Islet of Langerhans (tissue), 1 donor: ENCODE results near the gene LRIT3.

Experiments used
- FAIRE-seq: peaks from one replicate; lab custom pipeline; 2011; peaks lifted over from hg19 to GRCh38; lab: Jason Lieb, UNC

Gene LRIT3

DNA sequence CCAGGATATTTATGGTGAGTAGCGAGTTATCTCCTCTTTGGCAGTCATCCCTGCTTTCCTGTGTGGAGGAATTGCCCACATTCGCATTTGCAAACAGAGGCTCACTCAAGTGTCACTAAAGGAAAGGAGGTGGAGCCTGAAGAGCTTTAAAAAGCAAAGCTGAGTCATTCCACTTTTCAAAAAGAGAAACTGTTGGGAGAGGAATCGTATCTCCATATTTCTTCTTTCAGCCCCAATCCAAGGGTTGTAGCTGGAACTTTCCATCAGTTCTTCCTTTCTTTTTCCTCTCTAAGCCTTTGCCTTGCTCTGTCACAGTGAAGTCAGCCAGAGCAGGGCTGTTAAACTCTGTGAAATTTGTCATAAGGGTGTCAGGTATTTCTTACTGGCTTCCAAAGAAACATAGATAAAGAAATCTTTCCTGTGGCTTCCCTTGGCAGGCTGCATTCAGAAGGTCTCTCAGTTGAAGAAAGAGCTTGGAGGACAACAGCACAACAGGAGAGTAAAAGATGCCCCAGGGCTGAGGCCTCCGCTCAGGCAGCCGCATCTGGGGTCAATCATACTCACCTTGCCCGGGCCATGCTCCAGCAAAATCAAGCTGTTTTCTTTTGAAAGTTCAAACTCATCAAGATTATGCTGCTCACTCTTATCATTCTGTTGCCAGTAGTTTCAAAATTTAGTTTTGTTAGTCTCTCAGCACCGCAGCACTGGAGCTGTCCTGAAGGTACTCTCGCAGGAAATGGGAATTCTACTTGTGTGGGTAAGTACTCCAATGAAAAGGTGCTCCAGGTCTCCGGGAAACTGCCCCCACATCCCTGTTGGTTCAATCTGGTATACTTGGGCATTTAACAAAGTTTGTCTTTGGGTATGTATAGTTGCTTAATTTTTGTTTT is 65.0 kb downstream of the LRIT3 start, which contains the start of gene EGF:
EGF (plus strand) TSS at position 178 of the 890 bp plus-strand sequence; CDS start at position 631, 453 bp downstream.
- no peak for FAIRE-seq

GRCh38 chr4:109913596-109914241 is 65.8 kb downstream of the LRIT3 start:
- no peak for FAIRE-seq

DNA sequence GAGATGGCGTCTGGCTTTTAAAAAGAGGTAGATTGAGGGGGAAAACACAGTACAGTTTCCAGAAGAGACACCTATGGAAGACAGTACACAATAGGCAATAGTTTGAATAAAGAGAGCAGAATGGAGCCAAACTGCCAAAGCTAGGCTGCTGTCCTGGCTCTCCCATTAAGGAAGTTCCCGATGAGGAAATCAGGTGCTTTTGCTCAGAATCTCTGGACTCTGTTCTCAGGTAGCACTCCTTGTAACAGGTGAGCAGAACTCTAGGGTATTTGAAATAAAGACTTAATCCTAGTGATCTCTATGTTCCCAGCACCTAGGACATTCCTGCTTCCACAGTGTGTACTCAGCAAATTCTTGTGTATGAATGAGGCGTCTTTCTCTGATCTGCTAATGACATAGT is 66.4 kb downstream of the LRIT3 start:
- FAIRE-seq, result no peak

- FAIRE-seq, result no peak
Measured at GRCh38 chr4:109915385-109916026, 67.6 kb downstream of the LRIT3 start.

GRCh38 chr4:109916027-109916409 is 68.1 kb downstream of the LRIT3 start:
- no peak for FAIRE-seq

DNA sequence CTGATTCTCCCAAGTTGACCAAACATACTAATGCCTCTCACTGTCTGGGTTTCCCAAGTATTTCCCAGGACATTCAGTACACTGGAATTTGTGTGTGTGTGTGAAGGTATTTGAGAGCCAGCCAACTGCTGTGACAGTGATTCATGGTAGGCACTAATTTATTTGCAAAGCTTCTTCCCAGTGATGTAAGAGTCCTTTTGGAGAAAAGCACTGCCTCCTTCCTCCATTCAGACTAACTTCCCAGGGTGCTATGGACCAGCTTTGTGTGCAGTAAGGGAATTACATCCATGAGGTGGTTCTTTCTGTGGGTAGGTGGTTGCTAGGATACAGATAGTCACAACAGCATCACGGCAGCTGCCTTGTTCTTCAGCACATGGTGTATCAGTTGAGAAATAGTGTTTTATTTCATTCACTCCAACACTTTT is 73.5 kb downstream of the LRIT3 start:
- no peak for FAIRE-seq
